ENCODE results near the gene AVP. TPM values are rescaled to one million over a fixed set of nuclear protein-coding genes. Genes with fewer than 3 reads are reported as not detected.

The AVP gene
- total and polyA plus RNA-seq, 2 of the 13 experiments (the other 11 are each of a cell fraction or from before 2014, with no cell fraction given), result 0.12 TPM; not detected in 1

DNA sequence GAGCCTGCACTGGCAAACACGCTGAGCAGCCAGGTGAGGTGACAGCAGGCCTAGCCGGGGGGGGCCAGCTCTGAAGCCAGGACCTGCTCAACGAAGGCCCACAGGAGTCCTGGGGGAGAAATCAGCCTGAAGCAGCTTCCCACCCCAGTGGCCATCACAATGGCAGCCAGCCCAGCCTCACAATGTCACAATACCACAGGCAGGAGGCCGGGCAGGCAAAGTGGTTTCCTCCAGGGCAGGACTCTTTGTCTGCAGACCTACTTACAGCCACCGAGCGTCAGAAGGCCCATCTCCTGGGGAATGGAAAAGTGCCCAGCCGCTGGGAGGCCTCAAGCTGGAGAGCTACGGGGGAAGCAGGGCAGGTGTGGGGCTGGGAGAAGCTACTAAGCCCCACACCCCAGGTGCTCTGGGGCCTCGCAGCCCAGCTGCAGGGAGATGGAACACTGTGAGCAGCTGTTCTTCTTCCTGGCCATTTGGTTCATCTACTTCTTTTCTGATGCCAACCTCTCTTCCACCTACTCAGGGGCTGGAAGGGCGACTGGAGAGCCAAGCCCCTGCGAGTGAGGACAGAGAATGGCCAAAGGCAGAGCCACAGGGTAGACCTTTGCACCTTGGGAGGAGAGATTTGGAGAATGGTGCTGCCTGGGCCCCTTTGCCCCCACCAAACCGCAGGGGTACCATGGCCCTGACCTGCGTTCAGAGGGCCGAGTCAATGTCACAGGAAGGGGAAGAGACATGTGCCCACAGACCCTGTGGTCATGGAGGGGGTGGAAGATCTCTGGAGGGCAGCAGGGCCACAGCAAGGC is 22.3 kb upstream of the AVP start:
- BruUV-seq (replicated peaks), result TSS peak; percentile 77
- WGBS (ENCODE audit: low lambda C conversion rate), result 40% methylated on average over 9 of the region's 14 CpGs
- peak overlapping the region; percentile 37 for H3K4me2 ChIP-seq (ENCODE audit: low read depth, low read length)
- intact Hi-C loops (cut with micrococcal nuclease; ENCODE audit: unreplicated experiment) (no loop called here), in situ Hi-C loops (cut with HindIII; ENCODE audit: extremely low pct_ligation_motif_present, low pct_unique_long_range_greater_than_20kb) (no loop called here)
- no peaks in the 10 kb centered on the region for H3K9me3 ChIP-seq (ENCODE audit: low read length)
- POLR2A ChIA-PET, result interaction anchor here (0.7 kb wide), 1 partner anchor 16 kb away, joined by 3 read pairs; no protein-coding TSS in a partner anchor
- no peak overlapping the region for H2AFZ ChIP-seq (ENCODE audit: low read length)
- no peaks in the 10 kb centered on the region for H3K79me2 ChIP-seq (ENCODE audit: insufficient read depth, low read length)
- no peaks in the 10 kb centered on the region for H3K27me3 ChIP-seq (ENCODE audit: control insufficient read depth in 1 of 2, insufficient read depth in 2 of 2, low read length in 2 of 2)
- peak overlapping the region in 1 of 3 experiments; percentile 24; a peak in 1 of 6 replicates for H3K4me3 ChIP-seq (replicated peaks in 1 of 3; ENCODE audit: insufficient read depth in 1 of 3, low read depth in 2 of 3, low read length in 3 of 3)
- peaks cover 63% of the 10 kb centered on the region for H3K4me1 ChIP-seq (ENCODE audit: insufficient read depth, low read length)
- CTCF ChIA-PET (ENCODE audit: low intra/inter-chr PET ratio, low total read pairs), result no interaction called here
- peak overlapping the region; percentile 35 for H3K9ac ChIP-seq (ENCODE audit: insufficient read depth, low read depth, low read length)
- peak overlapping the region; percentile 56 for H3K27ac ChIP-seq (ENCODE audit: extremely low read length, insufficient read depth, low read length)
- peak; percentile 68 for DNase-seq (ENCODE audit: low spot score)
- peak; percentile 83 for FAIRE-seq
- no peaks in the 10 kb centered on the region for H4K20me1 ChIP-seq (ENCODE audit: insufficient read depth, low read length)
- peaks cover 0 to 7% of the 10 kb centered on the region in 2 experiments; a peak in 2 of 5 replicates for H3K36me3 ChIP-seq (replicated peaks in 1 of 2; ENCODE audit: control insufficient read depth in 1 of 2, insufficient read depth in 2 of 2, low read length in 2 of 2)
- peak; percentile 43 for ATAC-seq
- no peak for TF ChIP-seq ZNF777 (CRISPR knock-in tag; IDR thresholded peaks at IDR 0.05)
- TF ChIP-seq ZNF703 (CRISPR knock-in tag; IDR thresholded peaks at IDR 0.05; ENCODE audit: borderline replicate concordance), result no peak
- TF ChIP-seq HMG20B (CRISPR knock-in tag; conservative IDR thresholded peaks at IDR 0.05), result no peak; the same call in 1 of the 2 replicates
- TF ChIP-seq POLR2AphosphoS5 (IDR thresholded peaks at IDR 0.05; ENCODE audit: low read depth, low read length), result peak; percentile 75
- no peak for TF ChIP-seq ZFP36L1 (CRISPR knock-in tag; IDR thresholded peaks at IDR 0.05)
- no peak for TF ChIP-seq SRSF4 (IDR thresholded peaks at IDR 0.05; ENCODE audit: low read depth, low read length, poor library complexity, severe bottlenecking)
- TF ChIP-seq, protein P1, sequence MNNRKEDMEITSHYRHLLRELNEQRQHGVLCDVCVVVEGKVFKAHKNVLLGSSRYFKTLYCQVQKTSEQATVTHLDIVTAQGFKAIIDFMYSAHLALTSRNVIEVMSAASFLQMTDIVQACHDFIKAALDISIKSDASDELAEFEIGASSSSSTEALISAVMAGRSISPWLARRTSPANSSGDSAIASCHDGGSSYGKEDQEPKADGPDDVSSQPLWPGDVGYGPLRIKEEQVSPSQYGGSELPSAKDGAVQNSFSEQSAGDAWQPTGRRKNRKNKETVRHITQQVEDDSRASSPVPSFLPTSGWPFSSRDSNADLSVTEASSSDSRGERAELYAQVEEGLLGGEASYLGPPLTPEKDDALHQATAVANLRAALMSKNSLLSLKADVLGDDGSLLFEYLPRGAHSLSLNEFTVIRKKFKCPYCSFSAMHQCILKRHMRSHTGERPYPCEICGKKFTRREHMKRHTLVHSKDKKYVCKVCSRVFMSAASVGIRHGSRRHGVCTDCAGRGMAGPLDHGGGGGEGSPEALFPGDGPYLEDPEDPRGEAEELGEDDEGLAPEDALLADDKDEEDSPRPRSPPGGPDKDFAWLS (CRISPR knock-in tag; IDR thresholded peaks at IDR 0.05; ENCODE audit: borderline replicate concordance), result no peak
- TF ChIP-seq ZNF430 (CRISPR knock-in tag; IDR thresholded peaks at IDR 0.05), result peak; percentile 72; the same call in 1 of the 2 replicates
- TF ChIP-seq REST (IDR thresholded peaks at IDR 0.05; ENCODE audit: borderline replicate concordance in 1 of 2, low read depth in 1 of 2, low read length in 2 of 2), result no peak
- TF ChIP-seq FOXO1 (CRISPR knock-in tag; IDR thresholded peaks at IDR 0.05), result peak; percentile 78
- TF ChIP-seq ZNF615 (CRISPR knock-in tag; IDR thresholded peaks at IDR 0.05; ENCODE audit: borderline replicate concordance), result no peak
- 0 out of 2 replicates have a peak, but pooled peaks have one; percentile 4 for TF ChIP-seq KLF11 (CRISPR knock-in tag; IDR thresholded peaks at IDR 0.05)
- no peak for TF ChIP-seq ATF1 (CRISPR knock-in tag; IDR thresholded peaks at IDR 0.05)
- peak; percentile 21 for TF ChIP-seq HNRNPH1 (optimal IDR thresholded peaks at IDR 0.05; ENCODE audit: low read depth, low read length)
- peak; percentile 75; the same call in 1 of the 2 replicates for TF ChIP-seq ZNF746 (CRISPR knock-in tag; IDR thresholded peaks at IDR 0.05)
- TF ChIP-seq, protein P2, sequence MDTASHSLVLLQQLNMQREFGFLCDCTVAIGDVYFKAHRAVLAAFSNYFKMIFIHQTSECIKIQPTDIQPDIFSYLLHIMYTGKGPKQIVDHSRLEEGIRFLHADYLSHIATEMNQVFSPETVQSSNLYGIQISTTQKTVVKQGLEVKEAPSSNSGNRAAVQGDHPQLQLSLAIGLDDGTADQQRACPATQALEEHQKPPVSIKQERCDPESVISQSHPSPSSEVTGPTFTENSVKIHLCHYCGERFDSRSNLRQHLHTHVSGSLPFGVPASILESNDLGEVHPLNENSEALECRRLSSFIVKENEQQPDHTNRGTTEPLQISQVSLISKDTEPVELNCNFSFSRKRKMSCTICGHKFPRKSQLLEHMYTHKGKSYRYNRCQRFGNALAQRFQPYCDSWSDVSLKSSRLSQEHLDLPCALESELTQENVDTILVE (CRISPR knock-in tag; IDR thresholded peaks at IDR 0.05), result no peak

All from HepG2 (cell line).